ENCODE results near the gene CORO2B.

The CORO2B gene

GRCh38 chr15:68616397-68616796 lies 37.6 kb downstream of the CORO2B start:
- Histone ChIP-seq H3K4me3 (ENCODE audit: control insufficient read depth in 1 of 7, extremely low read depth in 1 of 7, insufficient read depth in 4 of 7, low read depth in 2 of 7, low read length in 6 of 7) (no peak overlapping the region), H3K9me3 (ENCODE audit: control extremely low read depth in 1 of 5, control insufficient read depth in 4 of 5, insufficient read depth in 2 of 5, low read depth in 1 of 5, low read length in 4 of 5) (peaks cover 0 to 3% (median 0%) of the 10 kb centered on the region in 5 experiments), H3K27me3 (replicated peaks in 2 of 5; ENCODE audit: control insufficient read depth in 4 of 5, insufficient read depth in 5 of 5, low read length in 4 of 5) (no peaks in the 10 kb centered on the region), H3K27ac (ENCODE audit: insufficient read depth in 1 of 2, low read depth in 1 of 2, low read length in 2 of 2, poor library complexity in 1 of 2, severe bottlenecking in 2 of 2) (no peak overlapping the region), H3K4me1 (ENCODE audit: control extremely low read depth in 1 of 4, control insufficient read depth in 4 of 4, insufficient read depth in 4 of 4, low read length in 3 of 4) (no peaks in the 10 kb centered on the region), H3K36me3 (ENCODE audit: control insufficient read depth in 4 of 4, insufficient read depth in 4 of 4, low read length in 3 of 4) (no peaks in the 10 kb centered on the region)
- WGBS (ENCODE audit: insufficient coverage): 97% methylated on average over 16 of the region's 16 CpGs
- ChIA-PET CTCF (no interaction called here), POLR2A (no interaction called here)
- no peak for DNase-seq

- Histone ChIP-seq H3K27me3 (replicated peaks in 2 of 5; ENCODE audit: control insufficient read depth in 4 of 5, insufficient read depth in 5 of 5, low read length in 4 of 5) (no peaks in the 10 kb centered on the region), H3K27ac (ENCODE audit: insufficient read depth in 1 of 2, low read depth in 1 of 2, low read length in 2 of 2, poor library complexity in 1 of 2, severe bottlenecking in 2 of 2) (no peak overlapping the region), H3K4me1 (ENCODE audit: control extremely low read depth in 1 of 4, control insufficient read depth in 4 of 4, insufficient read depth in 4 of 4, low read length in 3 of 4) (no peaks in the 10 kb centered on the region), H3K36me3 (ENCODE audit: control insufficient read depth in 4 of 4, insufficient read depth in 4 of 4, low read length in 3 of 4) (no peaks in the 10 kb centered on the region), H3K9me3 (ENCODE audit: control extremely low read depth in 1 of 5, control insufficient read depth in 4 of 5, insufficient read depth in 2 of 5, low read depth in 1 of 5, low read length in 4 of 5) (peaks cover 0 to 3% (median 0%) of the 10 kb centered on the region in 5 experiments), H3K4me3 (ENCODE audit: control insufficient read depth in 1 of 7, extremely low read depth in 1 of 7, insufficient read depth in 4 of 7, low read depth in 2 of 7, low read length in 6 of 7) (no peak overlapping the region)
- CTCF ChIA-PET: no interaction called here
- WGBS (ENCODE audit: insufficient coverage): no CpG with 5 or more reads among the region's 2 CpGs
- DNase-seq: no peak
- POLR2A ChIA-PET: no interaction called here
Observed at GRCh38 chr15:68617001-68617400, 38.2 kb downstream of the CORO2B start.

GRCh38 chr15:68617777-68618176 lies 39.0 kb downstream of the CORO2B start:
- POLR2A ChIA-PET: no interaction called here
- Histone ChIP-seq H3K9me3 (ENCODE audit: control extremely low read depth in 1 of 5, control insufficient read depth in 4 of 5, insufficient read depth in 2 of 5, low read depth in 1 of 5, low read length in 4 of 5) (peaks cover 0 to 3% (median 0%) of the 10 kb centered on the region in 5 experiments), H3K27me3 (replicated peaks in 2 of 5; ENCODE audit: control insufficient read depth in 4 of 5, insufficient read depth in 5 of 5, low read length in 4 of 5) (no peaks in the 10 kb centered on the region), H3K27ac (ENCODE audit: insufficient read depth in 1 of 2, low read depth in 1 of 2, low read length in 2 of 2, poor library complexity in 1 of 2, severe bottlenecking in 2 of 2) (no peak overlapping the region), H3K4me1 (ENCODE audit: control extremely low read depth in 1 of 4, control insufficient read depth in 4 of 4, insufficient read depth in 4 of 4, low read length in 3 of 4) (no peaks in the 10 kb centered on the region), H3K36me3 (ENCODE audit: control insufficient read depth in 4 of 4, insufficient read depth in 4 of 4, low read length in 3 of 4) (no peaks in the 10 kb centered on the region), H3K4me3 (ENCODE audit: control insufficient read depth in 1 of 7, extremely low read depth in 1 of 7, insufficient read depth in 4 of 7, low read depth in 2 of 7, low read length in 6 of 7) (no peak overlapping the region)
- WGBS (ENCODE audit: insufficient coverage): no CpG with 5 or more reads among the region's 1 CpG
- DNase-seq: no peak
- CTCF ChIA-PET: no interaction called here

- no peak overlapping the region for H3K4me3 ChIP-seq (ENCODE audit: control insufficient read depth in 1 of 7, extremely low read depth in 1 of 7, insufficient read depth in 4 of 7, low read depth in 2 of 7, low read length in 6 of 7)
- peaks cover 0 to 3% (median 0%) of the 10 kb centered on the region in 5 experiments for H3K9me3 ChIP-seq (ENCODE audit: control extremely low read depth in 1 of 5, control insufficient read depth in 4 of 5, insufficient read depth in 2 of 5, low read depth in 1 of 5, low read length in 4 of 5)
- DNase-seq: no peak
- POLR2A ChIA-PET: no interaction called here
- H3K36me3 ChIP-seq (ENCODE audit: control insufficient read depth in 4 of 4, insufficient read depth in 4 of 4, low read length in 3 of 4): no peaks in the 10 kb centered on the region
- no peaks in the 10 kb centered on the region for H3K27me3 ChIP-seq (replicated peaks in 2 of 5; ENCODE audit: control insufficient read depth in 4 of 5, insufficient read depth in 5 of 5, low read length in 4 of 5)
- no peak overlapping the region for H3K27ac ChIP-seq (ENCODE audit: insufficient read depth in 1 of 2, low read depth in 1 of 2, low read length in 2 of 2, poor library complexity in 1 of 2, severe bottlenecking in 2 of 2)
- CTCF ChIA-PET: no interaction called here
- WGBS (ENCODE audit: insufficient coverage): 75% methylated on average over 4 of the region's 4 CpGs
- H3K4me1 ChIP-seq (ENCODE audit: control extremely low read depth in 1 of 4, control insufficient read depth in 4 of 4, insufficient read depth in 4 of 4, low read length in 3 of 4): no peaks in the 10 kb centered on the region
Observed at GRCh38 chr15:68618394-68618793, 39.6 kb downstream of the CORO2B start.

GRCh38 chr15:68618908-68619698 lies 40.3 kb downstream of the CORO2B start:
- POLR2A ChIA-PET: no interaction called here
- Histone ChIP-seq H3K27ac (ENCODE audit: insufficient read depth in 1 of 2, low read depth in 1 of 2, low read length in 2 of 2, poor library complexity in 1 of 2, severe bottlenecking in 2 of 2) (no peak overlapping the region), H3K27me3 (replicated peaks in 2 of 5; ENCODE audit: control insufficient read depth in 4 of 5, insufficient read depth in 5 of 5, low read length in 4 of 5) (no peaks in the 10 kb centered on the region), H3K4me3 (ENCODE audit: control insufficient read depth in 1 of 7, extremely low read depth in 1 of 7, insufficient read depth in 4 of 7, low read depth in 2 of 7, low read length in 6 of 7) (no peak overlapping the region), H3K9me3 (ENCODE audit: control extremely low read depth in 1 of 5, control insufficient read depth in 4 of 5, insufficient read depth in 2 of 5, low read depth in 1 of 5, low read length in 4 of 5) (peaks cover 0 to 3% (median 0%) of the 10 kb centered on the region in 5 experiments), H3K36me3 (ENCODE audit: control insufficient read depth in 4 of 4, insufficient read depth in 4 of 4, low read length in 3 of 4) (no peaks in the 10 kb centered on the region), H3K4me1 (ENCODE audit: control extremely low read depth in 1 of 4, control insufficient read depth in 4 of 4, insufficient read depth in 4 of 4, low read length in 3 of 4) (no peaks in the 10 kb centered on the region)
- CTCF ChIA-PET: no interaction called here
- DNase-seq: no peak
- 94% methylated on average over 2 of the region's 4 CpGs for WGBS (ENCODE audit: insufficient coverage)

GRCh38 chr15:68620721-68621527 lies 42.1 kb downstream of the CORO2B start:
- H3K4me1 ChIP-seq (ENCODE audit: control extremely low read depth in 1 of 4, control insufficient read depth in 4 of 4, insufficient read depth in 4 of 4, low read length in 3 of 4): no peaks in the 10 kb centered on the region
- DNase-seq: no peak
- ChIA-PET CTCF (no interaction called here), POLR2A (no interaction called here)
- 96% methylated on average over 18 of the region's 19 CpGs for WGBS (ENCODE audit: insufficient coverage)
- no peaks in the 10 kb centered on the region for H3K9me3 ChIP-seq (ENCODE audit: control extremely low read depth in 1 of 5, control insufficient read depth in 4 of 5, insufficient read depth in 2 of 5, low read depth in 1 of 5, low read length in 4 of 5)
- H3K27me3 ChIP-seq (replicated peaks in 2 of 5; ENCODE audit: control insufficient read depth in 4 of 5, insufficient read depth in 5 of 5, low read length in 4 of 5): no peaks in the 10 kb centered on the region
- H3K4me3 ChIP-seq (ENCODE audit: control insufficient read depth in 1 of 7, extremely low read depth in 1 of 7, insufficient read depth in 4 of 7, low read depth in 2 of 7, low read length in 6 of 7): no peak overlapping the region
- no peak overlapping the region for H3K27ac ChIP-seq (ENCODE audit: insufficient read depth in 1 of 2, low read depth in 1 of 2, low read length in 2 of 2, poor library complexity in 1 of 2, severe bottlenecking in 2 of 2)
- H3K36me3 ChIP-seq (ENCODE audit: control insufficient read depth in 4 of 4, insufficient read depth in 4 of 4, low read length in 3 of 4): no peaks in the 10 kb centered on the region

- H3K36me3 ChIP-seq (ENCODE audit: control insufficient read depth in 4 of 4, insufficient read depth in 4 of 4, low read length in 3 of 4): no peaks in the 10 kb centered on the region
- no peak for DNase-seq
- no peaks in the 10 kb centered on the region for H3K4me1 ChIP-seq (ENCODE audit: control extremely low read depth in 1 of 4, control insufficient read depth in 4 of 4, insufficient read depth in 4 of 4, low read length in 3 of 4)
- no CpG with 5 or more reads among the region's 1 CpG for WGBS (ENCODE audit: insufficient coverage)
- ChIA-PET POLR2A (no interaction called here), CTCF (no interaction called here)
- no peaks in the 10 kb centered on the region for H3K27me3 ChIP-seq (replicated peaks in 2 of 5; ENCODE audit: control insufficient read depth in 4 of 5, insufficient read depth in 5 of 5, low read length in 4 of 5)
- no peak overlapping the region for H3K27ac ChIP-seq (ENCODE audit: insufficient read depth in 1 of 2, low read depth in 1 of 2, low read length in 2 of 2, poor library complexity in 1 of 2, severe bottlenecking in 2 of 2)
- H3K9me3 ChIP-seq (ENCODE audit: control extremely low read depth in 1 of 5, control insufficient read depth in 4 of 5, insufficient read depth in 2 of 5, low read depth in 1 of 5, low read length in 4 of 5): no peaks in the 10 kb centered on the region
- H3K4me3 ChIP-seq (ENCODE audit: control insufficient read depth in 1 of 7, extremely low read depth in 1 of 7, insufficient read depth in 4 of 7, low read depth in 2 of 7, low read length in 6 of 7): no peak overlapping the region
Observed at GRCh38 chr15:68621535-68621934, 42.7 kb downstream of the CORO2B start.

Data from common myeloid progenitor, CD34-positive (primary cell).